ENCODE measurements around the gene HSD3B7.
"Not testable (repeated sequence)": the region's sequence is repeated elsewhere in the genome, so short reads cannot be mapped to it uniquely, and the experiment has no call there.

HSD3B7 gene

DNA sequence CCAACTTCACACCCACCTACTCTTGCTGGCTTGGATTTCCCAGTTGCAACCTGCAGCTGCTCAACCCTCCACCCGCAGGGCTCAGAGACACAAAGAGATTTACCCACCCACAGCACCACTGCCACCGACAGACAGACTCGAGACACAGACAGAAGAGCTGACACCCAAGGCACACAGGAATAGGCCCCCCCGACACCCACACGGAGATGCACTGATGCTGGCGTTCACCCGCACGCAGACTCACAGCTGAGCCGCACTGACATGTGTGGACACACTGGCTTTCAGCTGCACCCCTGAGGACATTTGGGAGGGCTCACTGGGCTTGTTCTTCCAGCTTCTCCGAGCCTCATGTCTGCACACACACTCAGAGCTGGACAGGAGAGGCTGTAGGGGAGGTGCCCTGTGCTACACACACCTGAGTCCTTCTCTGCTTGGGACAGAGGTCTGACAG is 17.3 kb downstream of the HSD3B7 start:
- no peak for DNase-seq

DNA sequence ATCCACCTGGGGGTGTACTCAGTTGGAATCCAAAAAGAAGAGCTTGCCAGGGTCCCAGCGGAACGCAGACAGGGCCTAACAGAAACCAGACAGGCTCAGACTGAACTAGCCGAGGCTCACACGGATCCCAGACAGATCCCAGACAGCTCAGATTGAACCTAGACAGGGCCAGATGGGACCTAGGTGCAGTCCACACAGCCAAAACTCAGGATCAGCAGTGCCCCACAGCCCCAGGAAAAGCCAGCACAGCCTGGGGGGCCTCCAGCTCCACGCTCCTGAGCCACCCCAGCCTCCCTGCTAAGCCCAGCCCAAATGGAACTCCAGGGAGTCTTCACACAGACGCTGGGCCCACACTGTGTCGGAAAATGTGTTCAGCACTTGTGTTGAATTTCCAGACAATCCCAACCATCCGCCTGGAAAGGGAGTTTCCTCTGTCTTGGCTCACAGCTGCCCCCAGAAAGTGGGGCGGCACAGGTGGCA is 17.9 kb downstream of the HSD3B7 start:
- DNase-seq = no peak

DNA sequence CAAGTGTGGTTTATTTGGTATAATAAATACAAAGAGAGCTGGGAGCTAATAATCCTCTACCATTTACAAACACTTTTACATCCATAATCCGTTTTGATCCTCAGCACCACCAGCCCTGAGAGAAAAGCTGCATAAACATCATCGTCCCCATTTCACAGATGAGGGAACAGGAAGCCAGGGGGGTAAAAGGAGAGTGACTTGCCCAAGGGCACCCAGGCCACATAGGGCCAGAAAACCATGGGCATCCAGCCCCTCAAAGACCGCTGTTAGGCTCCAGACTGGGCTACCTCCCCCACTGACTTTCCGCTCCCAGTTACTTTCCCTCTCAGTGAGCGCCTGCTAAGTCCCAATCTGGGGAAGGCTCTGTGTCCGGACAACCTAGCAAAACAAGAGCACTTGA is 18.7 kb downstream of the HSD3B7 start:
- no peak for DNase-seq

DNA sequence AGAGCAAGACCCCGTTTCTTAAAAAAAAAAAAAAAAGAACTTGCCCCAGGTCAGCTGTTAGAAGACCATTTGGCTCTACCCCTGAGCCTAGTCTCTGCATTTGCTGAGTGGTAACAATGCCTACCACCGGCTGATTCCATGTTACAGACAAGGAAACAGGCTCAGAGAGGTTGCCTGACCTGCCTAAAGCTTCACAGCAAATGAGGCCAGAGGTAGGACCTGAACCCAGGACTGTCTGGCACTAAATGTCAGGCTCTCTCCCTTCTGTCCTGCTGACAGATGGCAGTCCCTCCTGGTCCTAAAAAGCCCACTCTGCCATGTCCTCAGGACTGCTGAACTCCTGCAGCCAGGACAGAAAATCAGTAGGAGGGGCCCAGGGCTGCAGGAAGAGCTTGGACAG is 19.7 kb downstream of the HSD3B7 start:
- DNase-seq = no peak

DNA sequence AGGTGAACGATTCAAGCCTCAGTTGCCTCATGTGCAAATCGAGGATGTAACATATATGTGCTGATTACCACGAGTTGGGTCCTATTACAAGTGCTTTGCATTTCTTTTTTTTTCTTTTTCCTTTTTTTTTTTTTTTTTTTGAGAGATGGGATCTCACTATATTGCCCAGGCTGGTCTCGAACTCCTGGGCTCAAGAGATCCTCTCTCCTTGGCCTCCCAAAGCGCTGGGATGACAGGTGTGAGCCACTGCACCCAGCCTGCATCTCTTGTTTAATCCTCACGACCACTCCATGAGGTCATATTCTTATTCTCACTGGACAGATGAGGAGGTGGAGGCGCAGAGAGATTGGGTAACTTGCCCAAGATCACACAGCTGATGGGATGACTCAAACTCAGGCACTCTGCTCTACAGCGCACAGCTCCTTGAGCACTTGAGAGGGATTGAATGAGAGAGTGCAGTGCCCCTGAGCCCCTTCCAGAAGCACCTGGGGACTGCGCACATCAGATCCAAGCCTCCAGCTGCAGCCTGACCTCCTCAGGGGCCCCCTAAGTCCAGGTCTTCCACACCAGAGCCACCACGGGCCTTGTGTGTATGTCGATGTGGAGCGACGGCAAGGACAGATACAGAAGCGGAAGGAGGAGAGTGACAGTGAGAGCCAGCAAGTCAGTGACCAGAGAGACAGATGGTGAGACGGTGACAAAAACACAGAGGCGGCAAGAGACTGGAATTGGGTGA is 20.5 kb downstream of the HSD3B7 start:
- no peak for DNase-seq

DNA sequence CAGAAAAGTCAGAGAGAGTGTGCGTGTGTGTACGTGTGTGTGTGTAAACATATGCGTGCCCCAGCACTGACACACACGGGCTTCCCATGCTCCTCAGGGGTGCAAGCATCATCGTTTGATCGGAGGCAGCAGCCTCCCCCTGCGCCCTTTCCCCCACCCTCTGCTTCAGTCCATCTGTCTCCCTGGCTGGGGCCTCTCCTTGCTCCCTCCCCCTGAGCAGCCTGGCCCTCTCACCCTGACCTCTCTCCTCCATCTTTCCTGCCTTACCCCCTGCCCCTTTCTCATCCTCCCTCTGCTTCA is 21.0 kb downstream of the HSD3B7 start:
- no peak for DNase-seq

DNA sequence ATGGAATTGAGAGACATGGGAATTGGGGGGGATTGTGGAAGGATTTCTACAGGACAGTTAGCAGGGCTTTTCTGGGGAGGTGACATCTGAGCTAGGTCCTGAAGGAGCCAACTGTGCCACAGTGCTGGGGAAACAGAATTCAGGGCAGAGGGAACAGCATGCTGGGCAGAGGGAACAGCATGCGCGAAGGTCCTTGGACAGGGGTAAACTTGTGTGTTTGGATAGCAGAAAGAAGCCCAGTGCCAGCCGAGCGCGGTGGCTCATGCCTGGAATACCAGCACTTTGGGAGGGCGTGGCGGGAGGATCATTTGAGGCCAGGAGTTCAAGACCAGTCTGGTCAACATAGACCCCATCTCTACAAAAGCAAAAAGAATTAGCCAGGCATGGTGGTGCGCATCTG is 21.6 kb downstream of the HSD3B7 start:
- no peak for DNase-seq

DNA sequence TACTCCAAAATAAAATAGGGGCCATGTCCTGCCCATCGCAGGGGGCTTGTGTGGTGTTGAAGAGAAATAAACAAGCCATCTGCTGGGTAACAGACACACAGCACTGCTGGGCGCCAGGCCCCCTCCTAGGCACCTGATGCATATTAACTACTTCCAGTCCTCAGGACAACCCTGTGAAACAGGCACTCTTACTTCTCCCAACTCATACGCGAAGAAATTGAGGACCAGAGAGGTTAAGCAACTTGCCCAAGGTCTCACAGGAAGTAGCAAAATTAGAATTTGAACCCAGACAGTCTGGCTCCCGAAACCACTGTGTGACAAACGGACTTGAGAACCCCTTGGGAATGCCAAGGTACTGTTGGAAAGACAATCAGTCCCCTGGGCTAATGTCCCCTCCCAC is 22.7 kb downstream of the HSD3B7 start:
- no peak for DNase-seq

DNA sequence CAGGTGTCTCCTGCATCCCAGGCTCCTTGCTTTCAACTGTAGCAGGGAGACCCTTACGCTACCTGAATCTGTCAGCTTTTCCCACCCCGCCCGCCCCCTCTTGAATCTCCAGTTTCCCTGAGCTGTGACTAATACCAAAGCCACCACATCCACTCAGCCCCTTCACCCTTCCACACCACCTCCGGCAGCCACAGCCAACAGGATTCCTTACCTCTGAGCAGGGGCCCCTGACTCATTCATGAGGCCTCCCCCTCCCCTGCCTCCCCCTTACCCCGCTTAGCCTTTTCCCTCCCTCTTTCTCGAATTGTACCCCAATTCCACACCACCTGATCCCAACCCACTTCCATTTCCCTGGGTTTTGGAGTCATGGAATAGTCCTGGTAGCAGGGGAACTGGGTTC is 23.1 kb downstream of the HSD3B7 start:
- DNase-seq = peak; percentile 36

DNA sequence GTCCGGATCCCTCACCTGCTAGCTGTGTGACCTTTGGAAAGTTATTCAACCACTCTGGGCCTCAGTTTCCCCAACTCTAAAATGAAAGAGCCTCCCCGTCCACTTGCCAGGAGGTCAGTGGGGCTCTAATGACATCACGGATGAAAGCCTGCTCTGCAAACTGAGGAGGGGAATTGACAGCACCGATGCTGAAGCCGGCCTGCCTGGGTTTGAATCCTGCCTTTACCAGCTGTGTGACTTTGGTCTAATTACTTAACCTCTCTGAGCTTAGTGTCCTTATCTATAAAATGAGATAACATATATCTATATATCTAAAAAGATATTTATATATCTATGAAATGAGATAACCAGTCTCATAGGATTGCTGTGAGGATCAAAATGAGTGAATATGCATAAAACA is 23.5 kb downstream of the HSD3B7 start:
- no peak for DNase-seq

DNA sequence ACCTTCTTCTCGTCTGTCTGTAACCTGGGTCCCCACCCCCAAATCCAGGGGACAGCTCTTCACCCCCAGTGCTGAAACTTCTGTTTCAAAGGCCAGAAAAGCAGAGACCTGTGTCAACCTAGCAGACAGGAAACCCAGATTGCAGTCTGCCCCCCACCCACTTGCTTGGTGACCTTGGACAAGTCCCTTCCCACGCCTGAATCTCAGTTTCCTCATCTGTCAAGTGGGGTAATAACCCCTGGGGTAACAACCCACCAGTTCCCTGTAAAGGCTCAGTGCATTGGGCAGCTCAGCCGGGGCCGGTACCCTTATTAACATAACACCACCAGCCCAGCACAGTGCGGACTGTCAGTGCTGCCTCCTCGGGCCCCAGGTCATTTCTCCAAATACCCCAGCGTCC is 24.1 kb downstream of the HSD3B7 start:
- no peak for DNase-seq

DNA sequence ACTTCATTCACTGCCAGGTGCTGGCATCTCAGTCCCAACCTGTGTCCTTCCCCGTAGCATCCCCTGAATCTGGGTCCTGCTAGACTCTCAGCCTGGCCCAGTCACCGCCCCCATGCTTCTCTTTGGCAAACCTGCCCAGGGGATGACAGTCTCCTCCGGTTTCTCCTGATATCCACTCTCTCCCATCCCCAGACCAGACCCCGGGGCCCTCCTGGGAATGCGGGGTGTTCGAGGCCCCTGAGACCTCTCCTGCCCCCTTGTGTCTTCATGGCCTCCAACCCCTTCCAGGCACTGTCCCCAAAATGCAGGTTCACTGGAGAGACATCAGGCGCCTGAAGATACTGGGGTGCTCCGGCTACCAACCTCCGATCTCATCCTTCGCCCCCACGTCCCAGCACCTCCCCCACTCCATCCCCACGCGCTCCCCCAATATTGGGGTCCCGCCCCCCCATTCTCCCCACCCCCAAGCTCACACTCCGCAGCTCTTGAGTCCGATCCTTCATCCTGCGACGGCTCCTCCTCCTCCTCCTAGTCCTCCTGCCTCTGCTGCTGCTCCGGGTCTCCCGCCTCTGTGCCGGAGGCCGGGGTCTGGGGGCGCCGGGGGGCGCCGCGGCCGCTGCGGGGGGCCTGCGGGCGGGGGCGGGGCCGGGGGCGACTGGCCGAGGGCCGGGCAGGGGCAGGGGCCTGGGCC is 25.0 kb downstream of the HSD3B7 start:
- DNase-seq = no peak

DNA sequence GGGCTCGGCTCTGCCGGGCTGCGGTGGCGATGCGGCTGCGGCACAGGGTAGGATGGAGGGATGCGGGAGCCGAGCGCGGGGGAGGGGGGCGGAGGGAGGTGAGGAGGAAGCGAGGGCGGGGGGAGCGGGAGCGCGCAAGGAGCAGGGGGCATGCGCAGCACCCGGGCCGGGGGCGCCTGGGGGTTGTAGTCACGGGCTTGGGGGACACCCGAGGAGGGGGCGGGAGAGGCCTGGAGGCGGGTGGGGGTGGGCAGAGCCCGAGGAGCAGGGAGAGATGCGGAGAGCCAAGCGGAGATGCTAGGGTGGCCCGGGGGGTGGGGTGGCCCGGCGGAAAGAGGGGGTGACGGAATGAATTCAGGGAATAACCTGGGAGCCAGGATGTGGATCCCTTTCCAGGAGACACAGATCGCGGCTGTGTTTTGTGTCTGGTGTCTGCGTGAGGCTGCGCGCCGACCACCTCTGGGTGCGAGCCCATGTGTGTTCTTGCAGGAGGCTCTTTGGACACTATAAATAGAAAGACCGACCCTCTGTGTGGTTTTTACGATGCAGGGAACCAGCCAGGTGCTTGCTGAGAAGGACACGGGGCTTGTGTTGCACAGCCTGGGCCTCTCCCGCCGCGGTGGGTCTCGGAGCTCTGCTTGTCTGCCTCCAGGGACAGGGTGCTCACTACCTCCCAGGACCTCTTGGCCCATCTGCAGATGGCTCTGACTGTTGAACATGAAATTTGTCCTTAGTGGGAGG is 25.7 kb downstream of the HSD3B7 start, which contains the start of gene STX1B:
Gene STX1B, minus strand, starts transcription at position 54 of the 741 bp plus-strand sequence. CDS start 242 bp downstream, outside the sequence.
- DNase-seq = no peak

DNA sequence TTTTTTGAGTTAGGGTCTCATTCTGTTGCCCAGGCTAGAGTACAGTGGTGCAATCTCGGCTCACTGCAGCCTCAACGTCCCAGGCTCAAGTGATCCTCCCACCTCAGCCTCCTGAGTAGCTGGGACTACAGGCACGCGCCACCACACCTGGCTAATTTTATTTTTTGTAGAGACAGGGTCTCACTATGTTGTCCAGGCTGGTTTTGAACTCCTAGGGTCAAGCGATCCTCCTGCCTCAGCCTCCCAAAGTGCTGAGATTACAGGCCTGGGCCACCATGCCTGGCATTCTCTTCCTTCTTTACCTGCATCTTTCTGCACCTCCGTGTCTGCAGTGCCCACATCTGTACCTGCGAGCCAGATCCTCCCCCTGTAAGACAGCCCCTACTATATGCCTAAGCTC is 26.8 kb downstream of the HSD3B7 start:
- DNase-seq = not testable (repeated sequence)

DNA sequence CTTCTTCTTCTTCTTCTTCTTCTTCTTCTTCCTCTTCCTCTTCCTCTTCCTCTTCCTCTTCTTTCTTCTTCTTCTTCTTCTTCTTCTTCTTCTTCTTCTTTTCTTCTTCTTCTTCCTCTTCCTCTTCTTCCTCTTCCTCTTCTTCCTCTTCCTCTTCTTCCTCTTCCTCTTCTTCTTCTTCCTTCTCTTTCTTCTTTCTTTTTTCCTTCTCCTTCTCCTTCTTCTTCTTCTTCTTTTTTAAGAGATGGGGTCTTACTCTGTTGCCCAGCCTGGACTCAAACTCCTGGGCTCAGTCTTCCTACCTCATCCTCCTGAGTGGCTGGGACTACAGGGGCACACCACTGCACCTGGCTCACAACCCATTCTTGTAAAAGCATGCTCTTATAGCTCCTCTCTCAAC is 28.3 kb downstream of the HSD3B7 start:
- DNase-seq = not testable (repeated sequence)

DNA sequence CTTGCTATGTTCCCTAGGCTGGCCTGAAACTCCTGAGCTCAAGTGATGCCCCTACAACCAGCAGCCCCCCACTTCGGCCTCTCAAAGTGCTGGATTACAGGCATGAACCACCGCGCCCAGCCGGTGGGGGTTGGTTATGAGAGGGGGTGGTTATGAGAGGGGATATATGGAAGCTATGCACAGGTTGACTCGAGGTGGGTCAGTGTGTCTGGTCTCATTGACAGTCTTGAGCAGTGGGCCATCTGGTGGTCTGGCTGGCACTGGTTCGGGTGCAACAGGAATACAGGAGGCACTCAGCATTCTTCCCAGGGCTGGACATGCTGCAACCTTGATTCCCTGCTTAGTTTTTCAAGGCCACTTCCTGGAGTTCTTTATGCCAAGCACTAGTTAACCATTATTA is 31.0 kb downstream of the HSD3B7 start:
- no peak for DNase-seq

DNA sequence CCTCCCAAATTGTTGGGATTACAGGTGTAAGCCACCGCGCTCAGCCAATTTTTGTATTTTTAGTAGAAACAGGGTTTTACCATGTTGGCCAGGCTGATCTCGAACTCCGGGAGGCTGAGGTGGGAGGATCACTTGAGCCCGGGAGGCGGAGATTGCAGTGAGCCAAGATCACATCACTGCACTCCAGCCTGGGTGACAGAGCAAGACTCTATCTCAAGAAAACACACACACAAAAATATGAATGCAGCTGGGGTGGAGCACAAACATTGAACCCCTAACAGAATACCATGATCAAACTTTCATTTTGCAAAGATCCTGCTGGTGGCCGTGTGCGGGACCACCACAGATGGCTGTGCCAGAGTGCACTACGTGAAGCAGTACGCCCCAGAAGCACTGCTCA is 32.7 kb downstream of the HSD3B7 start:
- DNase-seq = not testable (repeated sequence)

DNA sequence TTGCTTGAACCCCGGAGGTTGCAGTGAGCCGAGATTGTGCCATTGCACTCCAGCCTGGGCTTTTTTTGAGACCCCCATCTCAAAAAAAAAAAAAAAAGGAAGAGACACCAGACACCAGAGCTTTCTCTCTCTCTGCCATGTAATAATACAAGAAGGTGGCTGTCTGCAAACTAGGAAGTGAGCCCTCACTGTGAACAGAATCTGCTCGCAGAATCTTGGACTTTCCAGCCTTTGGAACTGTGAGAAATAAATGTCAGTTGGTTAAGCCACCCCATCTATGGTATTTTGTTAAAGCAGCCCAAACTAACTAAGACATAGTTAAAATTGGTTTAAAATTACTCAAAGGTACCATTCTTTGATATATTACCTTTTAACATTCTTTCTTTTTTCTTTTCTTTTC is 35.5 kb downstream of the HSD3B7 start:
- DNase-seq = no peak

DNA sequence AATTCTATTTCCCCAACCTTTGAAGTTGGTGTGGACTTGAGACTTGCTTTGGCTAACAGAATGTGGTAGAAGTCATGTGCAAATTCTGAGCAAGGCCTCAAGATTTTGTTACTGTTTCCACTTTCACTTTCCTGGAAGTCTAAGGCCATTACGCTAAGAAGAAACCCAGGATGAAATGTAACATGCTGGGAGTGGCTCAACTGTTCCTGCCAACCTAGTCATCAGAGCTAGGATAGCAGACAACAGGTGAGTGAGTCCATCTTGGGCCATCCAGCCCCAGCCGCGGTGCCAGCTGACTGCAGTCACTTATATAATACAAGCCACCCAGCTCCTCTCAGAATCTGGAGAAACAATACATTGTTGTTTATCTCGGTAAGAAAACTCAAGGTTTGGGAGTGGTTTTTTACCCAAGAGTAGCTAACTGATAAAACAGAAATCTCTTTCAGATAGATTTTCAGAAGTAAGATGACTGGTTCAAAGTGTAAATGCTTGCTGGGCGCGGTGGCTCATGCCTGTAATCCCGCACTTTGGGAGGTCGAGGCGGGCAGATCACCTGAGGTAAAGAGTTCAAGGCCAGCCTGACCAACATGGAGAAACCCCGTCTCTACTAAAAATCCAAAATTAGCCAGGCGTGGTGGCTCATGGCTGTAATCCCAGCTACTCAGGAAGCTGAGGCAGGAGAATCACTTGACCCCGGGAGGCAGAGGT is 37.7 kb downstream of the HSD3B7 start:
- DNase-seq = no peak

DNA sequence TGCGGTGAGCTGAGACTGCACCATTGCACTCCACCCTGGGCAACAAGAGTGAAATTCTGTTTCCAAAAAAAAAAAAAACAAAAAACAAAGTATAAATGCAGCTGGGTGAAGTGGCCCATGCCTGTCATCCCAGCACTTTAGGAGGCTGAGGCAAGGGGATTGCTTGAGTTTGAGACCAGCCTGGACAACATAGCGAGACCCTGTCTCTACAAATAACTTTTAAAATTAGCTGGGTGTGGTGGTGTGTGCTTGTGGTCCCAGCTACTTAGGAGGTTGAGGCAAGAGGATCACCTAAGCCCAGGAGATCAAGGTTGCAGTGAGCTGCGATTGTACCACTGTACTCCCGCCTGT is 38.2 kb downstream of the HSD3B7 start:
- no peak for DNase-seq

DNA sequence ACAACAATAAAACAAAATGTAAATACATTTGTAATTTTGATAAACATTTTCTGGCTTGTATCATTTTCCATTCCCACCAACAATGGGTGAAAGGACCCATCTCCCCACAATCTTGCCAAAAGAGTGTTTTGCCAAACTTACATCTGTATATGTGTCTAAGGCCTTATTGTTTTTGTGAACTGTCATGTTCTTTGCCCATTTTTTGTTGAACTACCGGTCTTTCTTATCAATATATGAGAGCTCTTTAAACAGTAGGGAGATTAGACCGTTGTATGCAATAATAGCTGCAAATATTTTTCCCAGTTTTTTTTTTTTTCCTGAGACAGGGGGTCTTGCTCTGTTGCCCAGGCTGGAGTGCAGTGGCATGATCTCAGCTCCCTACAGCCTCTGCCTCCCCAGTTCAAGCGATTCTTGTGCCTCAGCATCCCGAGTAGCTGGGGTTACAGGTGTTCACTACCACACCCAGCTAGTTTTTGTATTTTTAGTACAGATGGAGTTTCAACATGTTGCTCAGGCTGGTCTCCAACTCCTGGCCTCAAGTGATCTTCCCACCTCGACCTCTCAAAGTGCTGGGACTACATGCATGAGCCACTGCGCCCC is 38.7 kb downstream of the HSD3B7 start:
- no peak for DNase-seq

DNA sequence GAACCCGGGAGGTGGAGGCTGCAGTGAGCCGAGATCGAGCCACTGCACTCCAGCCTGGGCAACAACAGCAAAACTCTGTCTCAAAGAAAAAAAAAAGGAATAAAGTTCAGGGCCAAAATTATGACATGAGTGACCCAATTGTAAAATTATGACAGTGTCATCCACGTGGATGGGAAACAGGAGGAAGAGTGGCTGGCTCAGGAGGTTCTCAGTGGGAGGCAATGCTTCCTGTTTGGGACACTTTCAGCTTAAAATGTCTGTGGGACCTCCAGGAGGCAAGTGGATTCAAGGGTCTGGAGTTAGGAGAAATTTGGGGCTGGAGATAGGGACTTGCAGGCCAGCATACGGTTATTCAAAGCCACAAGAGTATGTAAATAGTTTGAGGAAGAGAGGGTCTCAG is 40.3 kb downstream of the HSD3B7 start:
- DNase-seq = no peak

DNA sequence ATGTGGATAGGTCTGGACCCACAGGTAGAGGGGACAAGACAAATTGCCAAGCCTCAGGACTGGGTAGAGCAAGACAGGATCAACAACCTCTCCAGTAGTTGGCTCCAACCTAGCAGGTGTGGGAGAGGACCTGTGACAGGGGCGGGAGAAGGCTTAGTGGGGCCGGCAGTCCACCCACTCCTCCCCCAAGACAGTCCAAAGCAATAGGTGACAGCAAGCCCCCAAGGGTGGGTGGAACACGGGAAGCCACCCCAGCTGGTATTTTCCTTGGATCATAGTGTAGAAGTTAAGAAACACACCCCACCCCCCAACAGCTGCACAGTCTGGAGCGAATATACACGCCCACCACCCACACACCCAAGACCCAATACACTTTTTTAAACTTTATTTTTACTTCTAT is 44.3 kb downstream of the HSD3B7 start:
- DNase-seq = no peak
